GM21576 (cell line): ENCODE measurements around the gene HYAL3.
A peak's percentile ranks its signal among the peaks of the same experiment; 100 is the strongest.
"Not testable (repeated sequence)": the region's sequence is repeated elsewhere in the genome, so short reads cannot be mapped to it uniquely, and the experiment has no call there.

ENCODE experiments used
- ATAC-seq: cut with Tn5 transposase; IDR thresholded peaks from one replicate; pipeline ENCODE4 v1.9.1; 2021; ENCODE audit warnings: mild to moderate bottlenecking, moderate library complexity; ENCODE audit not compliant: unreplicated experiment

Gene HYAL3

DNA sequence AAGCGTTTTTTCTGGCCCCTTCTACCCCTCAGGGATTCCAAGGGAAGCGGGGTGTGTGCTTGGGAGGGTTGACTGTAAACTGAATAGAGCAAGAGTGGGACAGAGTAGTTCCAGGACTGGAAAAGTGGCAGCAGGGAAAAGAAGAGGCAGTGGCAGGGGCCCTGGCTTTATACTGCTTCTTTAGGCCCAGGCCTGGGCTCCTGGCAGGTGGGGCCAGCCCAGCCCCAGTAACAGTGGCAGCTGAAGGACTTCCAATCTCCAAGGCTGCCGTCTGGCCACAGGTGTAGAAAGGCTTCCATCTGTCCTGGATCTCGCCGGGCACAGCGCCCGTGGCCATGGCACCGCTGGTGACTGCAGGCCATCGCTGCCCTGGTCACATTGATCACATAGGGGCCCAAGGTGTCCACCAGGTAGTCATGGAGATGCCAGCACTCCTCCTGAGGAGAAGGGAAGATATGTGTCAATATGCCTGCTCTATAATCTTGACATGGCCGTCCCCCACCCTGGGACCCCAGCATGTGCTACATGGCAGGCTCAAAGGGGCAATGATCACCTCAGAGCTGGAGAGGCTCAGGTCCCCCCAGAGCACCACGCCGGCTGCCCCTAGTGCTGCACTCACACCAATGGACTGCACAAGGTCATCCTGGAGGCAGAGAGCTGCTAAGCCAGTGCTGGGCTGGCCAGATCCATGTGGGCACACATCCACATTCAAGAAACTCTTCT, 6.0 kb downstream of the HYAL3 start:
- no peak for ATAC-seq

DNA sequence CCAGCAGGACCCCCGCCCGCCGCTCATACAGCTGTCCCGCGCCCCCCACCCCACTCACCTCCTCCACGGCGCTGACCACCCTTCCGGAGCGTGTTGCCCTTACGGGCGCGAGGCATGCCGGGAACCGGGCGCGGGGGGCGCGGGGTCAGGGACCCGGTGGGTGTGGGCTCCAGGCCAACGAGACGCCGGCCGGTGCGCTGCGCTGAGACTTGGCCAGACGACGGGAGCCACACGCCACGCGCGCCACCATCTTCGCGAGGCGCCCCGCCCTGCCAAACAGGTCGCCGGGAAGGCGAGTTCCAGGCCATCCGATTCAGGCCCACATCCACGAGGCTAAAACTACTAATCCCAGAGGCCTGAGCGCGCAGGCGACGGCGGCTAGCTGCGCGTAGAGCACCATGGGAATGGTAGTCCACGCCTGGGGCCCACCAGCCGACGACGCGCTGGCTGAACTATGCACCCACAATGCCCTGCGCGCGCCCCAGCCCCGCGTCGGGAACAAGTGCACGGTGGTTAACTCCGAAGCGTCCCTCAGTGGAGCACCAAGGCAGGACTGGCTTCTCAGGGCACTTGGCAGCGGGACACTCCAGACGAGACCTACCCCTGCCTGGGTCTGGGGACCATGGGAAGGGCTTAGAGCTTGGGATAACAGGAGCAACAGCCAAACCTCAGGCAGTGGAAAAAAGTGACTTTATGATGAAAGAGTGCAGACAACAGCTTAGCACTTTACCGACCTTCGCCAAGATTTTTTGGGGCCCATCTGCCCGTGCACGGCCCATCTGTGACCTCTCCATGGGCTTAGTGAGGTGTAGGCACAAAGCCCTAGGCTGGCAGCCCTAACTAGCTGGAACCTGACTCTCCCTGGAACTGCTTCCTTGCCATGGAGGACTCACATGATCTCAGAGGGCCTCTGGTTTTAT, 6.8 kb downstream of the HYAL3 start, which contains the start of gene IFRD2:
IFRD2 (minus strand) TSS at position 271 of the 920 bp plus-strand sequence; CDS start at position 116, 155 bp downstream.
- ATAC-seq, result peak; percentile 92

DNA sequence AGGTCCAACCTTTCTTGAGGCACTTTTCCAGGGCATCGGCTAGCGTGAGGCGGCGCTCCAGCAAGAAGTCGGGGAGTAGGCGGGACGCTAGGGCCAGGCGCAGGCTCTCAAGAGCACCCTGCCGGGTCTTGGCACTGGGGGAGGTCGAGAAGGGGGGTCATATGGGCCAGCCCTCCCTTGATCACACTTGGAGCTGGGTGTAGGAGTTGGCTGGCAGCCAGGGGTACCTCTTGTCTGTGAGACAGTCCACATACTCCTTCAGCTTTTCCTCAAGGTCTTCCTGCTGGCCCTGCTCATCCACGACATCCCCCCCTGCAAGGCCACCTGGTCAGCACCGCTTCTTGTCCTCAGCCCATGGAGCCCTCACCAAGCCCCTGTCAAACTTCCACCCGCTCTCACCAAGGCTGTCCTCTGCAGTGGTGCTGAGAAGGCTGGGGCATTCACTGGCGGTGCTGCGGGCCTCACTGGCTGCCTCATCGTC, 9.0 kb downstream of the HYAL3 start:
- ATAC-seq, result no peak

DNA sequence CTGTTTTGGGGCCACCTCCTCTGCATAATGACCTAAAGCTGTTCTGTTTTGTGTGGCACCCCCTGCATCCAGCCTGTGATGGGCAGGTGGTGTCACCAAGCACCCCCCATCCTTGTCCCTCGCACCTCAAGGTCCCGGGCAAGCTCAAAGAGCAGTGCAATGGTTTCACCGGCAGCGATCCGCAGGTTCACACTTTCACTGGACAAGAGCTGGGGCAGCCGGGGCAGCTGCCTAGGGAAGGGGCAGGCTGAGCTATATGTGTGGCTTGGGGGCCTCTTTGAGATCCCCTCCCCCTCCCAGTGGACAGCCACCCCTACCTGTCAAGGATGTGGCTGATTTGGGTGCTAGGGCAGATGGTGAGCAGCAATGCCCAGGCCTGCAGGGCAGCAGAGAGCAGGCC, 10.1 kb downstream of the HYAL3 start:
- ATAC-seq, result no peak

DNA sequence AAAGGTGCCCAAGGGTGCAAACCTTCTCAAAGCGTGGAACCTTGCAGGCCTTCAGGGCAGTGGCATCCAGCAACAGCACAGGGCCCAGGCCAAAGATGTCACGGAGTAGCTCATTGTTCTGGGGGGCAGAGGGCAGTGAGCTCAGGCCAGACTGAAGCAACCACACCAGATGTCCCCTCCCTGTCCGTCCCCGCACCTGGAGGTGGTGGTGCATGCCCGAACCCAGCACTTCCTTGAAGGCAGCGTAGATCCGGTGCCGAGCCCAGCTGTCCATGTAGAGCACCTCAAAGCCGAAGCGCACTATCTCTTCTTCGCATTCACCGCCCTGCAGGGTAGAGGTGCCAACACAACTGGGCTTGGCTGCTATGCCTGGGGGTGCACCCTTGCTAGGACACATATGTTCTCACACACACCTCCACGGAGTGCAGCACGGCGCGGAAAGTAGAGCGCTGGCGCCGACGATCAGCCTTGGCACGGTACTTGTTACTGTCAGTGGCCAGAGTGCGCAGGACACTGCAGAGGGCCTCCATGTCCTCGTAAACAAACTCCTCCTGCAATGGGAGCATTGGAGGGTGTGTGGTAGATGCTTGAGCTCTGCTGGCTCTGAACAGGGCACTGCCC, 10.7 kb downstream of the HYAL3 start:
- ATAC-seq, result no peak

GRCh38 chr3:50287262-50287661, 11.9 kb downstream of the HYAL3 start:
- no peak for ATAC-seq

DNA sequence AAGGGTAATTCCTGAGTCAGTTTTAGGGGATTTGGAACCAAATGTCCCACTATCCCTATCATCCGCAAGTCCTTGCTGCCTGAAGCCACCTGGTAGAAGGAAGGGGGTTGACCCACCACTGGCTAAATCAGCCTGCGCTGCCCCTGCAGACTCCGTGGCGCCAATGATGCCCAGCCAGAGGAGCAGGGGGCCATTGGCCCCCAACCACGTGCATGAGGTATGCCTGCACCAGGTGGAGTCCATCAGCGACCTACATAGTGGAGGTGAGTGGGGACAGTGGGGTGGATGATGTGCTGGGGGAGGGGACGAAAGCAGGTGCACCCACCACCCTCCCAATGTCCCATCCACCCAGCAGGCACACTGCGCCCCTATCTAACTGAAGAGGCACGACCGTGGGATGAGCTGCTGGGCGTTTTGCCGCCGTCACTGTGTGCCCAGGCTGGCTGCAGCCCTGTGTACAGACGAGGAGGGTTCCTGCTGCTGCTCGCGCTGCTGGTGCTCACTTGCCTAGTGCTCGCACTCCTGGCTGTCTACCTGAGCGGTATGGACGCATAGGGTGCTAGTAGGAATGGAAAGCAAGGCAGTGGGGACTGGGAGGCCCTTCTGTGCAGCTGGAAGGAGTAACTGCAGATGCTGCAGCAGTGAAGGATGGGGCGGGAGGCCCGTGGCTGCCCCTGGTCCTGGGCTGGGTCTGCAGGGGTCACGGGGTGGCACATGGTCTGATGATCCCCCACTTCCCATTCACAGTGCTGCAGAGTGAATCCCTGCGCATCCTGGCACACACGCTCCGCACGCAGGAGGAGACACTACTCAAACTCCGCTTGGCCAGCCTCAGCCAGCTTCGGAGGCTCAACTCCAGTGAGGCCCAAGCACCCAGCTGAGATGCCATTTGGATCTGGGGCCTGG, 12.6 kb downstream of the HYAL3 start:
- ATAC-seq, result no peak

DNA sequence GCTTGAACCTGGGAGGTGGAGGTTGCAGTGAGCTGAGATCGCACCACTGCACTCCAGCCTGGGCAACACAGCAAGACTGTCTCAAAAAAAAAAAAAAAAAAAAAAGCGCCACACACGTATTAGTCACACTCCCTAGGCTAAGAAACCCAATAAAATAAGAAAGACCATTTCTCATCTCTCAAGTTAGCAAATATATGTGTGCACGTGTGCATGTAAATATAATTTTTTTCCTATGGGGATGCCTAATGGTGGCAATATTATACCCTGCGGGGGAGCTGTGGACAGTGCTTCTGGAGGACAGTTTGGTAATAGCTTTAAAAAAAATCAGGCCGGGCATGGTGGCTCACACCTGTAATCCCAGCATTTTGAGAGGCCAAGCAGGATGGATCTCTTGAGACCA, 15.1 kb downstream of the HYAL3 start:
- not testable (repeated sequence) for ATAC-seq

GRCh38 chr3:50279255-50280016, 19.8 kb downstream of the HYAL3 start:
- no peak for ATAC-seq

- ATAC-seq, result no peak
Measured at GRCh38 chr3:50278880-50279224, 20.4 kb downstream of the HYAL3 start, which contains the start of gene LSMEM2. LSMEM2 (plus strand) TSS chr3:50279087; CDS start chr3:50279114, 27 bp downstream.

GRCh38 chr3:50278123-50278879, 20.9 kb downstream of the HYAL3 start:
- ATAC-seq, result no peak

- no peak for ATAC-seq
Measured at GRCh38 chr3:50276762-50277101, 22.5 kb downstream of the HYAL3 start.

- no peak for ATAC-seq
Measured at GRCh38 chr3:50275996-50276761, 23.0 kb downstream of the HYAL3 start.

- no peak for ATAC-seq
Measured at GRCh38 chr3:50275141-50275995, 23.8 kb downstream of the HYAL3 start.

GRCh38 chr3:50274371-50275104, 24.7 kb downstream of the HYAL3 start:
- ATAC-seq, result no peak

GRCh38 chr3:50273689-50274065, 25.5 kb downstream of the HYAL3 start:
- no peak for ATAC-seq
